HG02759 (cell line): ENCODE results near the gene IL31RA.

Source experiments
- ATAC-seq: cut with Tn5 transposase; IDR thresholded peaks from one replicate; pipeline ENCODE4 v1.9.1; 2021; ENCODE audit warnings: mild to moderate bottlenecking, moderate library complexity; ENCODE audit not compliant: unreplicated experiment

Gene IL31RA

DNA sequence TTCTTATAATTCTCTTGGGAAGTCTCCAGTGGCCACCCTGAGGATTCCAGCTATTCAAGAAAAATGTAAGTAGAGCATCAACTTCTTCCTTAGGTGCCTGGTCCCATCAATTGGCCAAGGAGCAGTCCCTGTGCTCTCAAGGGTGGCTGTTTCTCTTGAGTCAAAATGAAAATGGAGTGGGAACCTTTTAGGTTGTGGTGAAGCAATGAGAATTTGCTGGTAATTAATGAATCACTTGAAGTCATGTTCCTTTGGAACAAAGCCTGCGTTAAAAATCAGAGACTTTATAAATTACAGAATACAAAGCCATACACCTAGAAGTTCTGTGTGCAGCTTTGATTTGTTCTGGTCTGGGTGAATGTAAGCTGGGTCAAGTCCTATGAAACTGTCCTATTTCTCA is 48.9 kb downstream of the IL31RA start:
- ATAC-seq: peak; percentile 37

- ATAC-seq: no peak
These were observed 49.6 kb downstream of the IL31RA start for GRCh38 chr5:55900776-55901175.

- ATAC-seq: no peak
These were observed 51.5 kb downstream of the IL31RA start for GRCh38 chr5:55902696-55903095.

DNA sequence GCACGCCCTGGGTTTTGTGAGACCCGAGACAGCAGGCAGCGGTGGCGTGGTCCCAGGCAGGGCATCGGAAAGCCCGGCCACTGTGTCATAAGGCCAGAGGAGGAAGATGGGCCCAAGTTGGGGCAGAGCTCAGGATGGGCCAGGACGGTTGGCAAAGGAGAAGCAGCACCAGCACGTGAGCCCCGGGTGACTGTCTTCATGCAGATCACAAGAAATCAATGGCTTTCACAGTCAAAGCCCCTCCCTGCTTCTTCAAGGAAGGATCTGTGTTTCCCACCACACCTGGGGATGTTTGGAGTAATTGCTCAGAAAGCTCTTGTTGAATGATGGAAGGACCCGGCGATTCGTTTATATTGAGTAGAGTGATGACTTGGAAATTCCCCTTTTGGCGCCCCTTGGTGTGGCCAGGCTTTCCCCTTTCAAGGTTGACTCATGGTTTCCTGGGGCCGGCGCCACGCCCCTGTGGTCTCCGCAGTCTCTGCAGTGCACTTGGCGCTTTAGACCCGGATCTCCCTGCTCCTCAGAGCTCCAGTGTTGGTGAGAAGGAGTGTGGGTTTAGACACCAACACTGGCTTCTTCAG is 52.1 kb downstream of the IL31RA start:
- ATAC-seq: peak; percentile 91

GRCh38 chr5:55904152-55904551 is 53.0 kb downstream of the IL31RA start:
- ATAC-seq: no peak

- no peak for ATAC-seq
These were observed 54.1 kb downstream of the IL31RA start for GRCh38 chr5:55905251-55905650.

DNA sequence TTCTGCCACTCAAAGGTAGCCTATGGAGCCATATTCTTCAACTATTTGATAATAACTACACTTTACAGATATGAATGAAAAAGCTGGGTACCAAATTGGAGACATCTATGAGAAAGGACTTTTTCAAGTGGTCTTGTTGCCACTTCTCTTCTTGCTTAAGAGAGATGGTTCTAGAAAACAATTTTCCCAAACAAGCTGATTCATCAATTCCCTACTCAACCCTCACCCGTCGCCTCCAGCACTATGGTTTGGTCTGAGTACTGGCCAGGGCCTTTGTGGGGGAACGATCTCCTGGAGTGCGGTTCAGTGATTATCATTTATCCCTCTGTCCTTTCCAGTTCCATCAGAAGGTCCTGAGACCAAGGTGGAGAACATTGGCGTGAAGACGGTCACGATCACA is 56.8 kb downstream of the IL31RA start:
- ATAC-seq: no peak

- ATAC-seq: no peak
These were observed 57.6 kb downstream of the IL31RA start for GRCh38 chr5:55908804-55909203.

- no peak for ATAC-seq
These were observed 60.9 kb downstream of the IL31RA start for GRCh38 chr5:55911784-55912653.

DNA sequence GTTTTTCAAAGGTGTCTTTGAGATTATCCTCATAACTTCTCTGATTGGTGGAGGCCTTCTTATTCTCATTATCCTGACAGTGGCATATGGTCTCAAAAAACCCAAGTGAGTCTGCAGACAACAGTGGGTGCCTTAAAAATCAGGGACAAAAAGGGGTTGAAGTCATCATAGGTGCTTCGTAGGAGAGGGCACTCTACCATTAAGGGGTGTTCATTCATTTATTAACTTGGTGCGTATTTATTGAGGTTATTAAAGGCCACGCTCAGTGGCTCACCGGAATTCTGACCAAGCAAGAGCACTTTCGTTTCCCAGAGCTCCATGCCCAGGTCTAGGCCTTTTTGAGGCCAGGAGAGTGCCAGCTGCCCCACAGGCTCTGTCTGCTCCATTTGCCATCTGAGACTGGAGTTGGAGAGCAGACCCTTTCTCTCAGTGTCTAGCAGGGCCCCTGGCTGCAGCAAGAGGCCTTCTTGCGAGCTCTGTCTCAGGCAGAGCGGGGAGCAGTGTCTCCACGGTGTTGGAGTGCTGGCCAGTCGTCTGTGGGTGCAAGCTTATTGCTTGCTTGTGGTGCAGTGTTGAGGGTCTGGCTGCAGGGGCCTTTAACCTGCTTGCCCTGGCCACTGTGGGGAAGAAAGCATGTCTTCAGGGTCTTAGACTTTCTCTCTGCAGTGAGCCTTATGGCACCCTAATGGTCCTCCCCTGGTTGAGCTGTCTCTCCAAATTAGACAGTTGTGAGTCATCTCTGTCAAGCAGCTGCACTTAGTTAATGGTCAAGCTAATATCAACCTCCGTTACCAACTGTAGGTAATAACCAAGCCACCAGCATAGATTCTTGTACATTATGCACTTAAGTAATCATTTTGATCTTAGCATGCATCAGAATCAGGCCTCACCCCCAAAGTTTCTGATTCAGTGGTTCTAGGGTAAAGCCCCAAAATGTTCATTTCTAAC is 62.6 kb downstream of the IL31RA start:
- ATAC-seq: peak; percentile 97

DNA sequence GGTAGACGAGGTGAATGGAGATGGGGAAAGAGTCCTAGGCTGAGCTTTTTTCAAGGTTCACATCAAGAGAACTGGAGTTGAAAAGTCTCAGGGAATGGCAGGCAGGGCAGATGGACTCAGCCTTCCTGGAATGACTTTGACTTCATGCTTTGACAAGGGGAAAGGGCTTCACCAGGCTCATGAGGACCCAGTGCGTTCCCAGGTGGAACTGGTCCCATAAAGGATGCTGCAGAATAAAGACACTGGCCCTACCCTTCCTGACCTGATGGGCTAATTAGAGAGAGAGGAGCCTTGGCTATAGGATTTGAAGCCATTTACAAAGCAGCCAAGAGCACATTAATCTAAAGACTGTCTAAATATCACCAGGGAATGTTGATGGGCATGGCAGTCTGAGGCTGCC is 63.8 kb downstream of the IL31RA start:
- no peak for ATAC-seq

DNA sequence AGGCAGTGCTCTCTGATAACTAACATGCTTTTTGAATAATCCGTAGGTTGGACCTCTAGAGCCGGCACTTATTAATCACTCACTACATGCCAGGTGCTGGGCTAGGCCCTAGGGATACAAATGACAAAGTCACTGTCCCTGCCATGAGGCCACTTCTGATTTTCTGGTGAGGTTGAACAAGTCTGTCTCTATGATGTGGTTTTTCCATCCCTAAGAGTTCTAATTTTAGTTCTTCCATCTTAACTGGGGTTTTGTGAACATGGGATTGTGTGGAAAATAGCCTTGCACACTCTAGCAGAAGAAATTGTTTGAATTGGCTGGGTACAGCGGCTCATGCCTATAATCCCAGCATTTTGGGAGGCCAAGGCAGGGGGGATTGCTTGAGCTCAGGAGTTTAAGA is 64.6 kb downstream of the IL31RA start:
- no peak for ATAC-seq

DNA sequence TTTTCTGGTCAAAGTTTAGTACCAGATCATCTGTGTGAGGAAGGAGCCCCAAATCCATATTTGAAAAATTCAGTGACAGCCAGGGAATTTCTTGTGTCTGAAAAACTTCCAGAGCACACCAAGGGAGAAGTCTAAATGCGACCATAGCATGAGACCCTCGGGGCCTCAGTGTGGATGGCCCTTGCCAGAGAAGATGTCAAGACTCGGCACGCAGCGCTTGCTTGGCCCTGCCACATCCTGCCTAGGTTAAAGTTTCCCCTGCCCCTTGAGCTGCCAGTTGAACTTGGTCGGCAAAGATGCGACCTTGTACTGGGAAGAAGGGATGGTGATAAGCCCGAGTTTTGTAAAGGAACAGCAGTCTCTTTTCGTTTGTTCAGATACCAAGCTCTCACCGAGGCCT is 65.8 kb downstream of the IL31RA start:
- no peak for ATAC-seq

GRCh38 chr5:55917402-55918086 is 66.4 kb downstream of the IL31RA start:
- no peak for ATAC-seq

DNA sequence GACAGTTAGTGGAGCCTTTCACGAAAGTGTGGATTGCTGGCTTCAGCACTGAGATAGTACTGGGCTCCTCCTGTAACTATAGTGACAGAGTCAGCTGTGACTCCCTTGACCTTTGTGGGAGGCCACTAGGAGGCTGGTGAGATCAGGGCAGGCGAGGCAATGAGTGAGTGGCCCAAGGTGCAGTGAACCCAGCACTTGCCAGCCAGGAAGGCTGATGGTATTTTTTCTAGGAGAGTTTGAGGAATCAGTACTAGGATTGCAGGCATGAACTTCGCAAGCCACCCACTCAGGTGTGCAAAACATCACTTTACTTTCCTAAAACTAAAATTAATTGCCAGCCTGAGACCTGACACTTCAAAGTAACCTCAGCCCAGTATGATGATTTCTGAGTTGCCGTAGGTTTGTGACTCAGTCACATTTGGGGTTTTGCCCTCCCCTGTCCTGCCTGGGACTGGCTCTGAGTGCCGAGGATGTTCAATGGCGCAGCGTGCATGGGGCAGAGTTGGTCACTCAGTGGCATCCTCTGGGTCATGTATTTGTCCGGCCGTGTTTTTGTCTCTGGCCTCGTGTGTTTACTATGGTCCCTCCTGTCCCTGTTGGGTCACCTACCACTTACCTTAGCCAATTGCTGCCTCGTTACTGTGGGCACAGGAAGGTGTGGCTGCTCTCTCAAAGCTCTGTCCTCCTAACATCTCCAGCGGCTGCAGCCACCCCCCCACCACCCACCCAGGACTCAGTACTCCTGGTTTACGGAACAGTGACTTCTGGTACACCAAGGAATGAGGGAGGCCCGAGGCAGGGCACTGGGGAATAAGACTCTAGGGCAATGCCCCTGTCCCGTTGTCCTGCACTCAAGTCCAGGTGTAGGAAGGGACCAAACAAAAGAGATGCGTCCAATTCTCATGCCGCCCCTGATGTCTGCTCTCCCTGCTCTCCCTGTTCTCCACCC is 67.2 kb downstream of the IL31RA start:
- ATAC-seq: no peak

DNA sequence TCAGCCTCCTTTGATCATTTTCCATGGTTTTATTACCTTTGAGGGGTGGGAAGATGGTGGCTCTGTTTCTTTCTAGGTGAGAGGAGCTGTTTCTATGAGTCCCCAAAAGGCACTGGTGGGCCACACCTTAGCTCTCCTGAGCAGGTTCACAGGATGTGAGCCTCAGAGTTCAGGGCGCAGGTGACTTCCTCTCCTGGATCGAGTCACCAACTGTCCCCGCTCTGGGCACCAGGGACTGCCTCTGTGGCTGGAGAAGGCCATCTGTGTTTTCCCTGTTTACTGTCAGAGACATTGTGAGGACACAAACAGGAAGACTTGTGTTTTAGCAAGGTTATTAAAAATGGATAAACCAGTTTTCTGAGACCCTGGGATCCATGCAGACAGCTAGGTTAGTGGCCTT is 68.5 kb downstream of the IL31RA start:
- ATAC-seq: no peak

GRCh38 chr5:55920784-55921183 is 69.6 kb downstream of the IL31RA start:
- ATAC-seq: no peak

DNA sequence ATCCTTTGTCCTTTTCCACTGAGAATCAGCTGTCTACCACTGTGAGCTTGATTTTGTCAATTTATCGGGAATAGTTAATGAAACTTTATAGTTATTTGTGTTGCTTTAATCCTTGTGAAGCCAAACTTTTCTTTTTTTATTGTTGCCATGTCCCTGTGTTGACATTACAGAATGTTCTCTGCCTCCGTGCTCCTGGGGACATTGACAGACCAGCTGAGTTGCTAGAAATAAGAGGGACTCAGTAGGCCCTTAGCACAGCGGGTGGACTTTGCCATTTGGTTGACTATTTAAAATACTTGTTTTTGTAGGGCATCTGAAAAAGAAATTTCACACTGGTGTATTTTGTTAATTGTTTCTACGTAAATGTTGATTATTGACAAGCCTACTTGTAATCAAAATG is 70.5 kb downstream of the IL31RA start:
- no peak for ATAC-seq

- no peak for ATAC-seq
These were observed 72.1 kb downstream of the IL31RA start for GRCh38 chr5:55923177-55923771.
